BJ (cell line): ENCODE results near the gene ANKDD1B. TPM values are rescaled to one million over a fixed set of nuclear protein-coding genes. Genes with fewer than 3 reads are reported as not detected.

Experiments
- CTCF ChIA-PET: fragments of 350-600 bp; formaldehyde crosslinking; extraction: SDS; loops from one replicate; lab custom pipeline; 2021; ENCODE audit warnings: antibody characterized with exemption, inconsistent platforms; lab: Yijun Ruan, JAX
- POLR2A ChIA-PET: fragments of 300-600 bp; sonication (Branson Sonifier 250); formaldehyde crosslinking; extraction: SDS; loops from one replicate; lab custom pipeline; 2021; ENCODE audit warnings: antibody characterized with exemption; lab: Charles Lee
- DNase-seq: peaks from one replicate; pipeline ENCODE4 v3.0.0-alpha.2; 2011; ENCODE audit warnings: low read depth
- H3K27me3 ChIP-seq: 2 replicates; pipeline ENCODE4 v1.6.0; 2011; ENCODE audit warnings: low read length; ENCODE audit not compliant: control insufficient read depth, insufficient read depth
- H3K36me3 ChIP-seq: 2 replicates; pipeline ENCODE4 v1.5.1; 2011; ENCODE audit warnings: low read length; ENCODE audit not compliant: control insufficient read depth, insufficient read depth
- H3K4me3 ChIP-seq: 2 replicates; pipeline ENCODE4 v1.5.1; 2011; ENCODE audit warnings: low read depth, mild to moderate bottlenecking, control low read depth, low read length
- polyA plus RNA-seq: library from polyadenylated mRNA; depleted of rRNA; stranded (reverse); fragments of >200 nt; gene quantifications from 2 replicates; pipeline ENCODE4 v1.2.3, GENCODE V29; 2011
- TF ChIP-seq, protein P1 (sequence below): IDR thresholded peaks from 2 replicates; pipeline ENCODE4 v1.5.1; 2011; ENCODE audit warnings: low read depth, mild to moderate bottlenecking, control low read depth, inconsistent platforms, low read length, moderate library complexity; ENCODE audit not compliant: insufficient read depth

The ANKDD1B gene
- polyA plus RNA-seq, 1 experiment = 0.18 TPM

DNA sequence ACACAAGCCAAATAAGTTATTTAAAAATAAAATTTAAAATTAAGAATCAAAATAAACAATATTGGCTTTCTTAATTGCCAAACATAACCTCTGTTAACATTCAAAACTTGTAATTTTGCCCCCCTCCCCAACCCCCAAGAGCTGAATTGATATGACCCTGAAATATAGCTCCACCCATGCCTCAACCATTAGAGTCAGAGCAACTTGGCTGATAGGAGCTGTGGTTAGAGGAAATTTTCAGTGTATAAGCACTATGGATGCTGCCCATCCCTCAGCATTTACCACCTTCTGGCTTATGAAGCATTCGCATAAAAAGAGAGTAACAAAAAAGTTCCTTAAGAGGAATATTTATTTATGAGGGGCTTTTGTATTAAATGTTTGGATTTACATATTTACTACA is 99.9 kb downstream of the ANKDD1B start:
- ChIA-PET CTCF (no interaction called here), POLR2A (no interaction called here)
- TF ChIP-seq, protein P1, sequence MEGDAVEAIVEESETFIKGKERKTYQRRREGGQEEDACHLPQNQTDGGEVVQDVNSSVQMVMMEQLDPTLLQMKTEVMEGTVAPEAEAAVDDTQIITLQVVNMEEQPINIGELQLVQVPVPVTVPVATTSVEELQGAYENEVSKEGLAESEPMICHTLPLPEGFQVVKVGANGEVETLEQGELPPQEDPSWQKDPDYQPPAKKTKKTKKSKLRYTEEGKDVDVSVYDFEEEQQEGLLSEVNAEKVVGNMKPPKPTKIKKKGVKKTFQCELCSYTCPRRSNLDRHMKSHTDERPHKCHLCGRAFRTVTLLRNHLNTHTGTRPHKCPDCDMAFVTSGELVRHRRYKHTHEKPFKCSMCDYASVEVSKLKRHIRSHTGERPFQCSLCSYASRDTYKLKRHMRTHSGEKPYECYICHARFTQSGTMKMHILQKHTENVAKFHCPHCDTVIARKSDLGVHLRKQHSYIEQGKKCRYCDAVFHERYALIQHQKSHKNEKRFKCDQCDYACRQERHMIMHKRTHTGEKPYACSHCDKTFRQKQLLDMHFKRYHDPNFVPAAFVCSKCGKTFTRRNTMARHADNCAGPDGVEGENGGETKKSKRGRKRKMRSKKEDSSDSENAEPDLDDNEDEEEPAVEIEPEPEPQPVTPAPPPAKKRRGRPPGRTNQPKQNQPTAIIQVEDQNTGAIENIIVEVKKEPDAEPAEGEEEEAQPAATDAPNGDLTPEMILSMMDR = no peak
- Histone ChIP-seq H3K36me3 (no peaks in the 10 kb centered on the region), H3K4me3 (no peak overlapping the region), H3K27me3 (no peaks in the 10 kb centered on the region)
- no peak for DNase-seq

DNA sequence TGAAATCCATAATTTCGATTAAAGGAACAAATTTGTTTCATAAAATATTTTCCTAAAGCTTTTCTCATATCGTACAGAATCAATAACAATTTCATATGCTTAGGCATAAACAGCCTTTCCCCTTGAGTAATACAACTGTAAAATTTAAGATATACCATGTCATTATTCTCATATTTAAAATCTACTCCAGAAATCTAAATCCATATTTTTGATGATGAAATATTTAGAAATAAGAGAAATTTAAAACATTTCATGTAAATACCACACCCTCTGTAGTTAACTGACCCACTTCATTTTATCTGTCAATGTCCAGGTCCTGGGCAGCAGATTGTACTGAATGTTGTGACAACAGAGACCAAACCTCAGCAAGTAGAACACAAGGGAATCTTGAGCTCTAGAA is 100.8 kb downstream of the ANKDD1B start:
- no peak for DNase-seq
- H3K27me3 ChIP-seq = no peaks in the 10 kb centered on the region
- H3K4me3 ChIP-seq = no peak overlapping the region
- TF ChIP-seq, protein P1 = no peak
- ChIA-PET POLR2A (no interaction called here), CTCF (no interaction called here)
- no peaks in the 10 kb centered on the region for H3K36me3 ChIP-seq

DNA sequence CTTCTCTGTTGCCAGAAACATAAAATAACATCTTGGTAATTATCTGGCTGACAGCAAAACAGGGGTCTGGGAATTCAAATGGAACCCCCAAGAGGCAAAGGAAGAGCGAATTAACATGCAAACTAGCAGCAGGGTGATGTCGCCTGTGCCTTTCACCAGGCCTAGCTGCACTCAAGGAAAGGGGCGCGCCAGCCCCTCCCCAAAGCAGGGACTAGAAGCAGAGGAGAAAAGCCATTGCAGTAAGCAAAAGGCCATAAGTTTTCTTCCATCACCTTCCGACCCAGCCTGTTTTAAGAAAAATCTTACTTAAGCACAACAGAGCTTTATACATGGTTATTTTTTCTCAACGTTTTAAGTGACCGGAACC is 105.4 kb downstream of the ANKDD1B start:
- POLR2A ChIA-PET = interaction anchor here (0.6 to 1.0 kb wide), 2 partner anchors 22 to 349 kb away, joined by 3 read pairs; no protein-coding TSS in a partner anchor

DNA sequence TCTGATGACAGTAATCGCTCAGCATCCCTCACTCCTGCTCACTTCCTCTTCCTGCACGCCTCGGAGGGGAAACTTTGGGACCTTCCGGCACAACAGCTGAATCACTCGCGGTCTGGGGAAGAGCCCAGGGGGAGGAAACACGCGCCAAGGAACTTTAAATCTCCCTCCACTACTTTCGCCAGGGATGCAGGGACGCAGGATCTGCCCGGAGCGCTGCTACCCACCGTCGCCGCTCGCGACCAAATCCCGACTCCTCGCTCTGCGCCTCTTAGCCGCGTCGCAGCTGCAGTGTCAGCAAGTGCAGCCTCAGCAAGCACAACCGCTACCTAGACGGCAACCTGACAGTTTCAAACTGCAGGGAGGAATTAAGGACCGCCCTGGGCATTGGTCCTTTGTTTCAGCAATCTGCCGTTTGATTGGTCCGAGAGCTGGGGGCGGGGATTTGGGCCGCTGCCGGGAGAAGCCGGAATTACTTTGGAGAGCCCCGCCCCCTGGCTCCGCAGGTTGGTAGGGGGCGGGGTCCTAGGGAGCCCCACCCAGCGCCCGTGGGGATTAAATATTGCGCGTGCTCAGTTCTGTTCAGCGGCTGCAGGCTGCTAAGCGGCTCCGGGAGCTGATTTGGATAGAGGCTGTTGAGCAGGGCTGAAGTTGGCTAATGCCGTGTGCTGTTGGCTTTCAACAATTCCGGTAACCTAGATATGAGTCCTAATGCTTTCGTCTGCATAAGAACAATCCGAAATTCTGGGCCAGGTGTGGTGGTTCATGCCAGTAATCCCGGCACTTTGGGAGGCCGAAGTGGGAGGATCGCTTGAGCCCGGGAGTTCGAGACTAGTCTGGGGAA is 106.0 kb downstream of the ANKDD1B start, which contains the start of gene POC5:
POC5 (minus strand) TSS at position 356 of the 841 bp plus-strand sequence. CDS start 4,500 bp downstream, outside the sequence.
- Histone ChIP-seq H3K27me3 (no peaks in the 10 kb centered on the region), H3K4me3 (peak within 1 kb of the TSS; percentile 89), H3K36me3 (no peaks in the 10 kb centered on the region)
- DNase-seq = peak; percentile 84
- POLR2A ChIA-PET = interaction anchor here (1.0 kb wide), 1 partner anchor 349 kb away, joined by 3 read pairs; no protein-coding TSS in a partner anchor
- CTCF ChIA-PET = interaction anchor here (1.1 to 1.3 kb wide), 3 partner anchors 11 to 667 kb away, joined by 3 to 5 read pairs (median 3); no protein-coding TSS in a partner anchor
- TF ChIP-seq, protein P1 = no peak

More for the DNA sequence above, 105.4 kb downstream of the ANKDD1B start:
- H3K27me3 ChIP-seq = no peaks in the 10 kb centered on the region
- TF ChIP-seq, protein P1 = no peak
- H3K36me3 ChIP-seq = no peaks in the 10 kb centered on the region
- CTCF ChIA-PET = interaction anchor here (1.1 to 1.3 kb wide), 2 partner anchors 248 to 667 kb away, joined by 3 read pairs; no protein-coding TSS in a partner anchor
- DNase-seq = no peak
- peak overlapping the region; percentile 89 for H3K4me3 ChIP-seq

DNA sequence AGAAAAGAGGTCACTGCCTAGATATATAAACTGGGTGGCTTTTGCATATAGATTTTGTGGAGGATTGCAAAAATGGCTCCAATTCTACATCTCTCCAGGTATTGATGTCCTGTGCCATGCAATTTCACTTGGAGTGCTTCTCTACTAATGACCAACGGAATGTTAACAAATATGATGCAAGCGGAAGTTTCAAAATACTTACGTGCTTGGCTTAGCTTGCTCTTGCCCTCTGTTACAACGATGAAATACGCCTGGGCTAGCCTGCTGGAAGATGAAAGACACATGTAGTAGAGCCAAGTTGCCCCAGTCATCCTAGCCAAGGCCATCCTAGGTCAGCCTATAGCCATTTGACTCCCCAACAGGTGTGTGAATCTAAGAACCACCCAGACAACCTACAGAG is 109.6 kb downstream of the ANKDD1B start:
- H3K36me3 ChIP-seq = no peaks in the 10 kb centered on the region
- no peak overlapping the region for H3K4me3 ChIP-seq
- peaks cover 3% of the 10 kb centered on the region for H3K27me3 ChIP-seq
- POLR2A ChIA-PET = no interaction called here
- TF ChIP-seq, protein P1 = no peak
- CTCF ChIA-PET = no interaction called here
- no peak for DNase-seq
